HEK293 (cell line): Measurements from ENCODE around the gene ZNF358.

Source experiments
- IKZF3 ChIP-seq: fragments of 450-650 bp; IDR thresholded peaks from 2 replicates; pipeline ENCODE4 v1.5.0; 2018; ENCODE audit warnings: missing biosample characterization, mild to moderate bottlenecking, missing genetic modification characterization, moderate library complexity
- KLF10 ChIP-seq: fragments of 450-650 bp; IDR thresholded peaks from 2 replicates; pipeline ENCODE4 v1.5.1; 2018; ENCODE audit warnings: missing biosample characterization, mild to moderate bottlenecking, missing genetic modification characterization
- KLF7 ChIP-seq: fragments of 450-650 bp; formaldehyde crosslinking; IDR thresholded peaks from 2 replicates; pipeline ENCODE4 v1.5.1; 2016; ENCODE audit warnings: missing biosample characterization, missing genetic modification characterization, borderline replicate concordance
- REPIN1 ChIP-seq: fragments of 450-650 bp; formaldehyde crosslinking; IDR thresholded peaks from 2 replicates; pipeline ENCODE4 v1.5.1; 2017; ENCODE audit warnings: missing biosample characterization, missing genetic modification characterization, low read depth
- SP2 ChIP-seq: fragments of 450-650 bp; formaldehyde crosslinking; IDR thresholded peaks from 2 replicates; pipeline ENCODE4 v1.5.1; 2016; ENCODE audit warnings: missing biosample characterization, missing genetic modification characterization
- ZBTB20 ChIP-seq: fragments of 450-650 bp; formaldehyde crosslinking; IDR thresholded peaks from 2 replicates; pipeline ENCODE4 v1.5.1; 2016; ENCODE audit warnings: missing biosample characterization, missing genetic modification characterization
- ZFP3 ChIP-seq: fragments of 450-650 bp; formaldehyde crosslinking; IDR thresholded peaks from 2 replicates; pipeline ENCODE4 v1.5.1; 2016; ENCODE audit warnings: low read depth, missing biosample characterization, missing genetic modification characterization
- ZNF121 ChIP-seq: fragments of 450-650 bp; formaldehyde crosslinking; IDR thresholded peaks from 2 replicates; pipeline ENCODE4 v1.5.1; 2016; ENCODE audit warnings: missing biosample characterization, missing genetic modification characterization
- ZNF155 ChIP-seq: fragments of 450-650 bp; formaldehyde crosslinking; IDR thresholded peaks from 2 replicates; pipeline ENCODE4 v1.5.1; 2016; ENCODE audit warnings: missing biosample characterization, missing genetic modification characterization
- ZNF169 ChIP-seq: fragments of 450-650 bp; formaldehyde crosslinking; IDR thresholded peaks from 2 replicates; pipeline ENCODE4 v1.5.1; 2016; ENCODE audit warnings: missing biosample characterization, missing genetic modification characterization
- ZNF24 ChIP-seq: fragments of 450-650 bp; formaldehyde crosslinking; IDR thresholded peaks from 2 replicates; pipeline ENCODE4 v1.5.1; 2016; ENCODE audit warnings: missing biosample characterization, missing genetic modification characterization
- ZNF292 ChIP-seq: fragments of 450-650 bp; formaldehyde crosslinking; IDR thresholded peaks from 2 replicates; pipeline ENCODE4 v1.5.1; 2016; ENCODE audit warnings: low read depth, missing biosample characterization, missing genetic modification characterization, borderline replicate concordance
- ZNF324 ChIP-seq: fragments of 450-650 bp; formaldehyde crosslinking; IDR thresholded peaks from 2 replicates; pipeline ENCODE4 v1.5.1; 2016; ENCODE audit warnings: missing biosample characterization, missing genetic modification characterization
- ZNF37A ChIP-seq: fragments of 450-650 bp; IDR thresholded peaks from 2 replicates; pipeline ENCODE4 v1.5.1; 2018; ENCODE audit warnings: missing biosample characterization, missing genetic modification characterization
- ZNF404 ChIP-seq: fragments of 450-650 bp; formaldehyde crosslinking; IDR thresholded peaks from 2 replicates; pipeline ENCODE4 v1.5.1; 2017; ENCODE audit warnings: missing biosample characterization, missing genetic modification characterization
- ZNF416 ChIP-seq: fragments of 450-650 bp; formaldehyde crosslinking; IDR thresholded peaks from 2 replicates; pipeline ENCODE4 v1.5.1; 2016; ENCODE audit warnings: missing biosample characterization, missing genetic modification characterization
- ZNF513 ChIP-seq: fragments of 450-650 bp; IDR thresholded peaks from 2 replicates; pipeline ENCODE4 v1.5.1; 2018; ENCODE audit warnings: missing biosample characterization, missing genetic modification characterization
- ZNF549 ChIP-seq: fragments of 450-650 bp; IDR thresholded peaks from 2 replicates; pipeline ENCODE4 v1.5.1; 2018; ENCODE audit warnings: missing biosample characterization, missing genetic modification characterization, mild to moderate bottlenecking, inconsistent platforms, moderate library complexity
- ZNF624 ChIP-seq: fragments of 450-650 bp; formaldehyde crosslinking; IDR thresholded peaks from 2 replicates; pipeline ENCODE4 v1.5.1; 2017; ENCODE audit warnings: missing biosample characterization, missing genetic modification characterization
- ZNF670 ChIP-seq: fragments of 450-650 bp; formaldehyde crosslinking; IDR thresholded peaks from 2 replicates; pipeline ENCODE4 v1.5.1; 2016; ENCODE audit warnings: missing biosample characterization, missing genetic modification characterization, low read depth
- ZNF707 ChIP-seq: fragments of 450-650 bp; formaldehyde crosslinking; IDR thresholded peaks from 2 replicates; pipeline ENCODE4 v1.5.1; 2016; ENCODE audit warnings: missing biosample characterization, missing genetic modification characterization
- ZNF76 ChIP-seq: fragments of 450-650 bp; formaldehyde crosslinking; IDR thresholded peaks from 2 replicates; pipeline ENCODE4; 2016; ENCODE audit warnings: low read depth, missing biosample characterization, missing genetic modification characterization, borderline replicate concordance
- TF ChIP-seq, protein P1 (sequence below): fragments of 450-650 bp; formaldehyde crosslinking; IDR thresholded peaks from 2 replicates; pipeline ENCODE4 v1.5.0; 2017; ENCODE audit warnings: missing biosample characterization, missing genetic modification characterization, borderline replicate concordance
- TF ChIP-seq, protein P2 (sequence below): fragments of 450-650 bp; formaldehyde crosslinking; conservative IDR thresholded peaks from 2 replicates; pipeline ENCODE4 v1.5.1; 2016; ENCODE audit warnings: low read depth, missing biosample characterization, missing genetic modification characterization
- TF ChIP-seq, protein P3 (sequence below): fragments of 450-650 bp; formaldehyde crosslinking; IDR thresholded peaks from 2 replicates; pipeline ENCODE4 v1.5.1; 2017; ENCODE audit warnings: missing biosample characterization, missing genetic modification characterization
- TF ChIP-seq, protein P4 (sequence below): fragments of 450-650 bp; formaldehyde crosslinking; IDR thresholded peaks from 2 replicates; pipeline ENCODE4 v1.5.1; 2016; ENCODE audit warnings: missing biosample characterization, missing genetic modification characterization

Gene ZNF358

GRCh38 chr19:7535047-7535997 is 19.4 kb downstream of the ZNF358 start, which contains the start of gene PNPLA6 (continued):
- TF ChIP-seq REPIN1 (tag by site-specific recombination) (no peak), ZNF513 (tag by site-specific recombination) (no peak), IKZF3 (tag by site-specific recombination) (peak; percentile 75), ZNF76 (tag by site-specific recombination) (peak; percentile 99), ZNF324 (tag by site-specific recombination) (peak; percentile 97), SP2 (tag by site-specific recombination) (peak; percentile 84), ZNF549 (tag by site-specific recombination) (no peak), ZNF37A (tag by site-specific recombination) (no peak), ZNF404 (no peak), ZNF670 (tag by site-specific recombination) (no peak), ZNF292 (tag by site-specific recombination) (no peak), ZNF169 (tag by site-specific recombination) (no peak), ZNF121 (tag by site-specific recombination) (peak; percentile 87; the same call in 1 of the 2 replicates), ZNF24 (tag by site-specific recombination) (peak; percentile 73; the same call in 1 of the 2 replicates), ZBTB20 (tag by site-specific recombination) (peak; percentile 86), ZFP3 (tag by site-specific recombination) (peak; percentile 56), KLF7 (tag by site-specific recombination) (peak; percentile 84; the same call in 1 of the 2 replicates), ZNF707 (no peak), ZNF155 (tag by site-specific recombination) (no peak), KLF10 (tag by site-specific recombination) (peak; percentile 72; the same call in 1 of the 2 replicates), ZNF416 (tag by site-specific recombination) (no peak), ZNF624 (tag by site-specific recombination) (no peak)
- TF ChIP-seq, protein P1, sequence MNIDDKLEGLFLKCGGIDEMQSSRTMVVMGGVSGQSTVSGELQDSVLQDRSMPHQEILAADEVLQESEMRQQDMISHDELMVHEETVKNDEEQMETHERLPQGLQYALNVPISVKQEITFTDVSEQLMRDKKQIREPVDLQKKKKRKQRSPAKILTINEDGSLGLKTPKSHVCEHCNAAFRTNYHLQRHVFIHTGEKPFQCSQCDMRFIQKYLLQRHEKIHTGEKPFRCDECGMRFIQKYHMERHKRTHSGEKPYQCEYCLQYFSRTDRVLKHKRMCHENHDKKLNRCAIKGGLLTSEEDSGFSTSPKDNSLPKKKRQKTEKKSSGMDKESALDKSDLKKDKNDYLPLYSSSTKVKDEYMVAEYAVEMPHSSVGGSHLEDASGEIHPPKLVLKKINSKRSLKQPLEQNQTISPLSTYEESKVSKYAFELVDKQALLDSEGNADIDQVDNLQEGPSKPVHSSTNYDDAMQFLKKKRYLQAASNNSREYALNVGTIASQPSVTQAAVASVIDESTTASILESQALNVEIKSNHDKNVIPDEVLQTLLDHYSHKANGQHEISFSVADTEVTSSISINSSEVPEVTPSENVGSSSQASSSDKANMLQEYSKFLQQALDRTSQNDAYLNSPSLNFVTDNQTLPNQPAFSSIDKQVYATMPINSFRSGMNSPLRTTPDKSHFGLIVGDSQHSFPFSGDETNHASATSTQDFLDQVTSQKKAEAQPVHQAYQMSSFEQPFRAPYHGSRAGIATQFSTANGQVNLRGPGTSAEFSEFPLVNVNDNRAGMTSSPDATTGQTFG (tag by site-specific recombination): 0 out of 2 replicates have a peak, but pooled peaks have one; percentile 17
- TF ChIP-seq, protein P2, sequence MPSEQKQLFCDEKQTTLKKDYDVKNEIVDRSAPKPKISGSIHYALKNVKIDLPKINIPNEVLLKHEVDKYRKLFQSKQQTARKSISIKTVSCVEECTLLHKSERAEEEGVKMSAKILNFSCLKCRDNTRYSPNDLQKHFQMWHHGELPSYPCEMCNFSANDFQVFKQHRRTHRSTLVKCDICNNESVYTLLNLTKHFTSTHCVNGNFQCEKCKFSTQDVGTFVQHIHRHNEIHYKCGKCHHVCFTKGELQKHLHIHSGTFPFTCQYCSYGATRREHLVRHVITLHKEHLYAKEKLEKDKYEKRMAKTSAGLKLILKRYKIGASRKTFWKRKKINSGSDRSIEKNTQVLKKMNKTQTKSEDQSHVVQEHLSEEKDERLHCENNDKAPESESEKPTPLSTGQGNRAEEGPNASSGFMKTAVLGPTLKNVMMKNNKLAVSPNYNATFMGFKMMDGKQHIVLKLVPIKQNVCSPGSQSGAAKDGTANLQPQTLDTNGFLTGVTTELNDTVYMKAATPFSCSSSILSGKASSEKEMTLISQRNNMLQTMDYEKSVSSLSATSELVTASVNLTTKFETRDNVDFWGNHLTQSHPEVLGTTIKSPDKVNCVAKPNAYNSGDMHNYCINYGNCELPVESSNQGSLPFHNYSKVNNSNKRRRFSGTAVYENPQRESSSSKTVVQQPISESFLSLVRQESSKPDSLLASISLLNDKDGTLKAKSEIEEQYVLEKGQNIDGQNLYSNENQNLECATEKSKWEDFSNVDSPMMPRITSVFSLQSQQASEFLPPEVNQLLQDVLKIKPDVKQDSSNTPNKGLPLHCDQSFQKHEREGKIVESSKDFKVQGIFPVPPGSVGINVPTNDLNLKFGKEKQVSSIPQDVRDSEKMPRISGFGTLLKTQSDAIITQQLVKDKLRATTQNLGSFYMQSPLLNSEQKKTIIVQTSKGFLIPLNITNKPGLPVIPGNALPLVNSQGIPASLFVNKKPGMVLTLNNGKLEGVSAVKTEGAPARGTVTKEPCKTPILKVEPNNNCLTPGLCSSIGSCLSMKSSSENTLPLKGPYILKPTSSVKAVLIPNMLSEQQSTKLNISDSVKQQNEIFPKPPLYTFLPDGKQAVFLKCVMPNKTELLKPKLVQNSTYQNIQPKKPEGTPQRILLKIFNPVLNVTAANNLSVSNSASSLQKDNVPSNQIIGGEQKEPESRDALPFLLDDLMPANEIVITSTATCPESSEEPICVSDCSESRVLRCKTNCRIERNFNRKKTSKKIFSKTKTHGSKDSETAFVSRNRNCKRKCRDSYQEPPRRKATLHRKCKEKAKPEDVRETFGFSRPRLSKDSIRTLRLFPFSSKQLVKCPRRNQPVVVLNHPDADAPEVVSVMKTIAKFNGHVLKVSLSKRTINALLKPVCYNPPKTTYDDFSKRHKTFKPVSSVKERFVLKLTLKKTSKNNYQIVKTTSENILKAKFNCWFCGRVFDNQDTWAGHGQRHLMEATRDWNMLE (tag by site-specific recombination): 0 out of 2 replicates have a peak, but pooled peaks have one; percentile 19
- TF ChIP-seq, protein P3, sequence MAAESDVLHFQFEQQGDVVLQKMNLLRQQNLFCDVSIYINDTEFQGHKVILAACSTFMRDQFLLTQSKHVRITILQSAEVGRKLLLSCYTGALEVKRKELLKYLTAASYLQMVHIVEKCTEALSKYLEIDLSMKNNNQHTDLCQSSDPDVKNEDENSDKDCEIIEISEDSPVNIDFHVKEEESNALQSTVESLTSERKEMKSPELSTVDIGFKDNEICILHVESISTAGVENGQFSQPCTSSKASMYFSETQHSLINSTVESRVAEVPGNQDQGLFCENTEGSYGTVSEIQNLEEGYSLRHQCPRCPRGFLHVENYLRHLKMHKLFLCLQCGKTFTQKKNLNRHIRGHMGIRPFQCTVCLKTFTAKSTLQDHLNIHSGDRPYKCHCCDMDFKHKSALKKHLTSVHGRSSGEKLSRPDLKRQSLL (tag by site-specific recombination): no peak
- TF ChIP-seq, protein P4, sequence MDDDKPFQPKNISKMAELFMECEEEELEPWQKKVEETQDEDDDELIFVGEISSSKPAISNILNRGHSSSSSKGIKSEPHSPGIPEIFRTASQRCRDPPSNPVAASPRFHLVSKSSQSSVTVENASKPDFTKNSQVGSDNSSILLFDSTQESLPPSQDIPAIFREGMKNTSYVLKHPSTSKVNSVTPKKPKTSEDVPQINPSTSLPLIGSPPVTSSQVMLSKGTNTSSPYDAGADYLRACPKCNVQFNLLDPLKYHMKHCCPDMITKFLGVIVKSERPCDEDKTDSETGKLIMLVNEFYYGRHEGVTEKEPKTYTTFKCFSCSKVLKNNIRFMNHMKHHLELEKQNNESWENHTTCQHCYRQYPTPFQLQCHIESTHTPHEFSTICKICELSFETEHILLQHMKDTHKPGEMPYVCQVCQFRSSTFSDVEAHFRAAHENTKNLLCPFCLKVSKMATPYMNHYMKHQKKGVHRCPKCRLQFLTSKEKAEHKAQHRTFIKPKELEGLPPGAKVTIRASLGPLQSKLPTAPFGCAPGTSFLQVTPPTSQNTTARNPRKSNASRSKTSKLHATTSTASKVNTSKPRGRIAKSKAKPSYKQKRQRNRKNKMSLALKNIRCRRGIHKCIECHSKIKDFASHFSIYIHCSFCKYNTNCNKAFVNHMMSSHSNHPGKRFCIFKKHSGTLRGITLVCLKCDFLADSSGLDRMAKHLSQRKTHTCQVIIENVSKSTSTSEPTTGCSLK (tag by site-specific recombination): no peak
